COR-L47 (cell line): Measurements from ENCODE around the gene SPATA20.

Experiments
- DNase-seq: peaks from one replicate; lab custom pipeline; 2025; lab: John Stamatoyannopoulos, UW

SPATA20 gene

DNA sequence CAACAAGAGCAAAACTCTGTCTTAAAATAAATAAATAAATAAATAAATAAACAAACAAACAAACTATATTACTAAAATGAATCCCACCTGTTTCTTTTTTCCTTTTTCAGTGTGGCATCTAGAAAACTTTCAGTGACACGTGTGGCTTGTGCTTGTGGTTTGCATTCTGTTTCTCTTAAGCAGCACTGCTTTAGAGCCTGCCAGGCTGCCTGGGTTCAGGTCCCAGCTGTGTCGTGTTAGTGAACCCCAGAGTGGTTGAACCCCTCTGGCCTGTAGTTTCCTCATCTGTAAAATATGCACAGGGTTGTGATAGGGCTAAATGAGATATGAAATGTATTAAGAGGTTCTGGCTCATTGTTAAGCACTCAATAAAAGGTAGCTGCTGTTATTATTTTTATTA, 26.5 kb upstream of the SPATA20 start:
- DNase-seq: no peak

DNA sequence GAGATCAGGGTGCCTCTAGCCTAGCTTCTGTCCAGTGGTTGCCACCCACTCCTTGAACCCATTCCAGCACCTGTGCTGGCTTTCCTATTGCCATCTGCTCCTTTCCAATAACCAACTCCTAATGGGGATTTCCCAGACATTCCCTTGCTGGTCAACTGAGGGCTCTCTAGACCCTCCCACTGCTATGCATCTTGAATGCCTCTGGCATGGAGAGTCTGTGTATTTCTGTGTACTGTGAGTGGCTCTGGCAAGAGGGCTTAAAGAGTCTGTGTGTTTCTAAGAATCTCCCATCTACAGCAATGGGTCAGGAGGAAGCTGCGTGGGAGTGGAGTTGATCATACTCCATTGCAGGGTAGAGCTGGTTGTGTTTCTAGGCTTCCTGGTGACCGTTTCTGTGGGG, 25.5 kb upstream of the SPATA20 start:
- DNase-seq: no peak

DNA sequence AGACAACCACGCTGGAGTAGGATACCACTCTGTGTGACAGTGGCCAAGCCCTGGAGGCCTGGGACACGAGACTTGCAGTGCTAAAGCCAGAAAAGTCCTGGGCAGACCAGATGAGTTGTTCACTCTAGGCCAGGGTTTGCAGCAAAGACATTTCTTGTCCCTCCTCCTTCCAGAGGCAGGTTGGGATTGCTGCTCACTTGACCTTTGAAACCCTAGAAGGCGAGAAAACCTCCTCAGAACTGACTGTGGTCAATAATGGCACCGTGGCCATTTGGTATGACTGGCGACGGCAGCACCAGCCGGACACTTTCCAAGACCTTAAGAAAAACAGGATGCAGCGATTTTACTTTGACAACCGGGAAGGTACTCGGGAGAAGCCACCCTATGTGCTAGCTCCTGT, 24.2 kb upstream of the SPATA20 start:
- no peak for DNase-seq

DNA sequence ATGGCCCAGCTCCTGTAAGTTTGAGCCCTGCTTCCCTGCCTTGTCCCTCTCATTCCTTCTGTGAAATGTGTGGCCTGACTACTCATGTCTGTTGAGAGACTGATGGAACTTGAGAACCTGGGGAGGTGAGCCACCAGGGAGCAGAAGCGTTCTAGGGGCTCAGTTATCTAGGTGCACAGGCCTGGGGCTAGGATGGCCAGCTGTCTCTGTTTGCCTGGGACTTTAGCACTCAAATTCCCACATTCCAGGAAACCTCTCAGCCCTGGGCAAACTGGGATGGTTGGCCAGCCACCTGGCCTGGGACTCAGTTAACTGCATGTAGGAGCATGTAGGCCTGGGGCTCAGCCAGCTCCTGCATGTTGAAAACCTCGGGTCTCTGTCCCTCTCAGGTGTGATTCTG, 23.8 kb upstream of the SPATA20 start:
- DNase-seq: no peak

- no peak for DNase-seq
Measured at GRCh38 chr17:50524838-50525237, 22.1 kb upstream of the SPATA20 start.

DNA sequence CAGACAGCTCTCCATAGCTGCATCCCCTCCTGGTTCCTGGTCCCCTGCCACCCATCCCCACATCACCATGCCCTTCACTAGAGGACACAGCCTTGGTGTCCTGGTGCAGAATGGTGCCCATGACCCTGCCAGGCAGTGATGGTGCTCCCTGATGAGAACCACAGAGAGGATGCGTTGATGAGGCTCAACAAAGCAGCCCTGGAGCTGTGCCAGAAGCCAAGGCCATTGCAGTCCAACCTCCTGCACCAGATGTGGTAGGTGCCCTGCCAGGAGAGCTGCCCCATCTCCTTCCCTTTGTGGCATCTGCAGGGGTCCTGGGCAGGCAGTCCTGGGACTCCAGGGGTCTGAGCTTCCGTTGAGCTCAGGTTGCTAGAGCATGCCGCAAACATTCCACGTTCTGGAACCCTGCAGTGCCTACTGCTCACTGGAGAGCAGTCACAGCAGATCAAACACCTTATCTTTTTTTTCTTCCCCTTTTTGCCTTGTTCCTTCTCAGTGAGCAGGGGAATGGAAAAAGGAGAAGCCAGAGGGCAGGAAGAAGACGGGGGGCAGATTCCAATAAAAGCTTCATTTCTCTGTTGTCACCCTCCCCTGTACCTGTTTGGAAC, 19.7 kb upstream of the SPATA20 start:
- DNase-seq: no peak

DNA sequence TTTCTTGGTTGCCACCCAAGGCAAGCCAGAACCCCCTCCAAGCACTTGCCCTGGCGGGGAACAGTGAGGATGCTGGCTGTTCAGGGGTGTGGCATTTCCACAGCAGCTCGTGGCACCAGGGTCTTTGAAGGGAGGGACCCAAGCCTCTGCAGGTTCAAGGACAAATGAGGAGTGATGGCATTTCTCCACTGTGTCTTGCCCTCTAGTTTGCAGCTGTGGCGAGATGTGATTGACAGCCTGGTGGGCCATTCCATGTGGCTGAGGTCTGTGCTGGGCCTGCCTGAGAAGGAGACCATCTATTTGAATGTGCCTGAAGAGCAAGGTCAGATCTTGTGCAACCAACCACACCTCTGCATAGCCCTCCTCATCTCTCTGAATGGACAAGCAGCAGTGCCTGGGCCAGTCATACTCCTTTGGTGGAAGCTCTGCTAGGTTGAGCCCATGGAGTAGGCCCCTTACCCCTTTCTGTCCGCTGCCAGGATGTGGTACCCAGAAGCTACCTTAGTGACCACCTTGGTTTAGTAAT, 19.0 kb upstream of the SPATA20 start:
- DNase-seq: no peak

GRCh38 chr17:50529849-50530248, 17.1 kb upstream of the SPATA20 start:
- no peak for DNase-seq

GRCh38 chr17:50531428-50532025, 15.4 kb upstream of the SPATA20 start:
- DNase-seq: no peak

- no peak for DNase-seq
Measured at GRCh38 chr17:50532452-50533024, 14.4 kb upstream of the SPATA20 start, which contains the start of gene EPN3. TSS of gene EPN3 (plus strand) at chr17:50532735. CDS start at chr17:50536557, 3,822 bp downstream.

GRCh38 chr17:50533185-50533584, 13.8 kb upstream of the SPATA20 start:
- no peak for DNase-seq

GRCh38 chr17:50533720-50534148, 13.2 kb upstream of the SPATA20 start:
- peak; percentile 4 for DNase-seq

DNA sequence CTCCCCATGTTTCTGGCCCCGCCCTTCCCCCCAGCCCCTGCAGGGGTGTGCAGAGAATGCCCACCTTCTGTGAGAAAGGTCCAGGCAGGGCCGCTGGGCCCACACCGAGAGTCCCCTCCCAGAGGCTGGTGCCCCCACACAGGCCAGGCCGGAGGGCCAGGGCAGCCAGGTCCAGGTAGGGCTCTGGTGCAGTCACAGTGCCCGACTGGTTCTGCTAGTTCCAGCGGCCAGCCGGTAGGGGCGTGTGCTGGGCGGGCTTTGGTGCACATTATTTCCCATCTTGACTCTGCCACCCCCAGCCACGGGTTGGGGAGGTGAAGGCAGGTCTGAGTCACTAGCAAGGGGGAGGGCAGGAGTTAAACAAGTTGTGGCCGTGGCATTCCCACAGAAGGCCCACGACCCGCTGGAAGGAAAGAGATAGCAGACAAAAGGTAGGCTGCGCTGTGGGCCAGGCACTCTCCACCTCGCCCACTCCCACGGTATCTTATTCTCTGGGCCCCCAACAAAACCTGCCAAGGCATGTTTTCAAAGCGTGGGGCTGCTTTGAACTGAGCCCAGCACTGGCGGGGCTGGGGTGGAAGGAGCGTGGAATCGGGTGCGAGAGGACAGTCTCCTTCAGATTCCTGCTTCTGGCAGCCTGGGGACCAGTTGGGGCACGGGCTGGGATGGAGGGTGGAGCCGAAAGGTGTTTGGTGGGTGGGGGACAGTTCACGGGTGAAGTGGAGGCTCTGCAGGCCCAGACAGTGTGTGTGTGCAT, 12.6 kb upstream of the SPATA20 start:
- no peak for DNase-seq

- DNase-seq: no peak
Measured at GRCh38 chr17:50534979-50535326, 12.0 kb upstream of the SPATA20 start.

DNA sequence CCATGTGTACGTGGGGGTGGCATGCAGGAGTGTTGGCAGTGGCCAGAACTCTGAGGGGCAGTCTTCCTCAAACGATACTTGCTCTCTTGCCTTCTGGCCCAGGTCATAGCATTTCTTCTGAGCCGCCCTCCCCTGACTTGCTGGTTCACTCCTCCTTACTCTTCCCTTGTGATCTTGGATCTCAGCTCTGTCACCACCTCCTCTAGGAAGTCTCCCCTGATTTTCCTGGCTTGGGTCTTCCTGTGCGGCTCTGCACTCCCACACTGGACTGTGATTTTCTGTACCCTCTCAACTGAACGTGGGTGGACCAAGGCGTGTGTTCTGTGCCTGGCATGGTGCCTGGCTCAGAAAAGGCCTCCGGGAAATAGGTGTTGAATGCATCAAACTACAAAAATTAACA, 11.6 kb upstream of the SPATA20 start:
- no peak for DNase-seq

- DNase-seq: no peak
Measured at GRCh38 chr17:50536683-50537646, 10.0 kb upstream of the SPATA20 start.

DNA sequence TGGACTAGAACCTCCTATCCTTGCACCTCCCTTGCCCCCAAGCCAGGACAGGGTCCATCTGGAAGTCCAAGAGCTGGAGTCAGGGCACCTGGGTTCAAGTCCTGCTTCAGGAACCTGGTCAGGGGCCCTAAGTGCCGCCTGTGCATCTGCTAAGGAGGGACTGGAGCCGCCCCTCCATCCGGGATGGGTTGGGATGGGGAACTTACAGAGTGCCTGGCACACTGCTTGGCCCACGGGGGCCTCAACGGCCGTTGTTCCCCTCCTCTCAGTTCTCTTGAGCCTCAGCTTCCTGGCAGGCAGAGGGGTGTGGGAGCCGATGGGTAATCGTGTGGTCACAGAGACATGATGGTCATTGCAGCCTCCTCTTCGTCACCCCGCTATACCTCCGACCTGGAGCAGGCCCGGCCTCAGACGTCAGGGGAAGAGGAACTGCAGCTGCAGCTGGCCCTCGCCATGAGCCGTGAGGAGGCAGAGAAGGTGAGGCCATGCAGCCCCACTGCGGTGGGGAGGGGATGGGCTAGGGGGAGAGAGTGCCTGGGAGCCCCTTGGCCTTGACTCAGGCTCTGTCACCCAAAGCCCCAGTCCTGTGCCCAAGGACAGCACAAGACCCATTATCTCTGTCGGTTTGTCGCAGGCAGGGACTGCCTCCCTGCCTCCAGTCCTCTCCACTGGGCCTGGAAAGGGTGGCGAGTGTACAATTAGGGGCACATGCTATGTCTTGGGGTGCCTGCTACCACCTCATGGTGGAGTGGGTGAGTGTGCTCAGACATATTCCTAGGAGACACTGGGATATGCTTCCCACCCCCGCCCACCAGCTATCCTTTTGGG, 9.0 kb upstream of the SPATA20 start:
- DNase-seq: no peak

DNA sequence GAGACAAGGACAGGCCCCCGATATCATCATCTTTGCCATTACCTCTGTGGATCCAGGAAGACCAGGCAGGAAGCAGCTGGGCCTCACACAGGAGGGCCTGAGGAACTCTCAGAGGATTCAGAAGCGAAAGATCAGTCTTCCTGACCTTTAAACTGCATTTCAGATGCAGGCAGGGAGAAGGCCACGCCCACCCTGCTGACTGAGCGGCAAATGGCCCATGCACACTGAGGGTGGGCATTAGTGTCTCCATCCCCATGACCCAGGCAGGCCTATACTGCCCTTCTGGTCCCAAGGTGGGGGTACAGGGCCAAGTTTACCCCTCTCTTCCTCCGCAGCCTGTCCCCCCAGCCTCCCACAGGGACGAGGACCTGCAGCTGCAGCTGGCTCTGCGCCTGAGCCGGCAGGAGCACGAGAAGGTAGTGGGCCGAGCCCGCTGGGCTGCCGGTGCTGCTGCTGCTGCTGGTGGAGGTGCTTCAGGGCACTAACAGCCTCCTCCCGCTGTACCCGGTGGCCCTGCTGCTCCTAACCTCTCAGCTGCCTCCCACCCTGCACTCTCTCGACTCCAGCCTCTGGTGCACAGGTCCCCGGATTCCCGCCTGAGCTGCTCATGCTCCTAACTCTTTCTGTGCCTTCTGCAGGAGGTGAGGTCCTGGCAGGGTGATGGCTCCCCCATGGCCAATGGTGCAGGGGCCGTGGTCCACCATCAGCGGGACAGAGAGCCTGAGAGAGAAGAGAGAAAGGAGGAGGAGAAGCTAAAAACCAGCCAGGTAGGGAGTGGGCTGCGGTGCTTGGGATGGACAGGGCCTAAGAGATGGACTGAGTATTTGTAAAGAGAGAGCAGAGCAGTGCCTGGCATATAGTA, 8.2 kb upstream of the SPATA20 start:
- DNase-seq: no peak

DNA sequence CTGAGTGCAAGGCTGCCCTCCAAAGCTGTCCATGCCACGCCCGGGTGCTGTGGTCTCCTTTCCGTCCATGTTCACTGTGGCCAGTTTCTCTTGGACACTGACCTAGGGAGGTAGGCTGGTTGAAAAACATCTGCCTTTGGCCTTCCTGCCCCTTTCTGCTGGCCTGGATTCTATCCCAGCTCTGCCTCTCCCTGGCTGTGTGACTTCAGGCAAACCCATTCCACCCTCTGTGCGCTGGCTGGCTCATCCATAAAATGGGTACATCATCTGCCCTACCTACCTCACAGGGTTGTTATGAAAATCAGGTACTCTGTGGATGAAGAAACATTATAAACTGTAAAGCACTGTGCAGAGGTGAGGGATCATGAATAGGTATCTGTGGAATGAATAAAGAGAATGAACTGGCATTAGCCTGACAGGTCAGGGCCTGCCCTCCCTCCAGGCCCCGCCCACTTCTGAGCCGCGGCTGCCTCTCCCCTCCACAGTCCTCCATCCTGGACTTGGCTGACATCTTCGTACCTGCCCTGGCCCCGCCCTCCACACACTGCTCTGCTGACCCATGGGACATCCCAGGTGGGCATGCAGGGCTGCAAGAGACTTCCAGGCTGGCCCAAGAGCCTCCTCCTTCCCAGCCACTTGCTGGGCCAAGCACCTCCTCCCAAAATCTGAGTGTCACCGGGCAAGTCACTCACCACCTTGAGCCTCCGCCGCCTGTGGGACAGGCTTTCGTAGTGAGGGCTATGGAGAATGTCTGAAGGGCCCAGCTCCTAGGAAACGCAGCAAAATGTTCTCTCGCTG, 7.0 kb upstream of the SPATA20 start:
- no peak for DNase-seq
